IMR-90 (cell line): ENCODE results near the gene KHDRBS1. TPM values are rescaled to one million over a fixed set of nuclear protein-coding genes. Genes with fewer than 3 reads are reported as not detected.

ENCODE experiments used
- ATAC-seq: fragments of 200-7000 bp; cut with Tn5 transposase; 2 replicates; pipeline ENCODE4 v1.9.1; 2020; ENCODE audit warnings: low read depth, mild to moderate bottlenecking, moderate library complexity
- BruUV-seq: library from RNA; stranded (reverse); fragments of 400-500 nt; replicated peaks from 2 replicates; lab custom pipeline; 2021; lab: Mats Ljungman, UMichigan
- CTCF ChIA-PET: fragments of 300-600 bp; formaldehyde crosslinking; extraction: SDS; loops from one replicate; lab custom pipeline; 2021; ENCODE audit warnings: antibody characterized with exemption; lab: Yijun Ruan, JAX
- POLR2A ChIA-PET: fragments of 300-600 bp; sonication (Branson Sonifier 250); formaldehyde crosslinking; loops from one replicate; lab custom pipeline; 2022; ENCODE audit warnings: antibody characterized with exemption; ENCODE audit not compliant: unreplicated experiment; lab: Charles Lee
- DNase-seq: peaks from one replicate; pipeline ENCODE4 v3.0.0; 2013
- H2AFZ ChIP-seq: replicated peaks from 2 replicates; pipeline ENCODE3; 2013; ENCODE audit warnings: low read length, mild to moderate bottlenecking; ENCODE audit not compliant: poor library complexity
- H2AK5ac ChIP-seq: 2 replicates; pipeline ENCODE4 v1.6.1; 2013; ENCODE audit warnings: low read depth, low read length, inconsistent platforms
- H2AK9ac ChIP-seq: replicated peaks from 2 replicates; pipeline ENCODE3; 2013; ENCODE audit warnings: mild to moderate bottlenecking, low read depth, low read length, moderate library complexity; ENCODE audit not compliant: poor library complexity
- H2BK120ac ChIP-seq: 2 replicates; pipeline ENCODE4 v1.6.1; 2013; ENCODE audit warnings: low read depth, low read length, inconsistent platforms
- H2BK15ac ChIP-seq: 3 replicates; pipeline ENCODE4 v1.6.1; 2013; ENCODE audit warnings: low read depth, low read length, inconsistent platforms
- H2BK20ac ChIP-seq: 2 replicates; pipeline ENCODE4 v1.6.1; 2013; ENCODE audit warnings: low read depth, mild to moderate bottlenecking, inconsistent platforms, low read length, moderate library complexity
- H2BK5ac ChIP-seq: 2 replicates; pipeline ENCODE4 v1.6.1; 2013; ENCODE audit warnings: mild to moderate bottlenecking, low read depth, low read length, inconsistent platforms; ENCODE audit not compliant: poor library complexity, severe bottlenecking
- H3K14ac ChIP-seq: replicated peaks from 2 replicates; pipeline ENCODE4 v1.6.1; 2013; ENCODE audit warnings: low read depth, low read length, inconsistent platforms
- H3K18ac ChIP-seq: 2 replicates; pipeline ENCODE4 v1.6.1; 2013; ENCODE audit warnings: low read depth, low read length, control low read depth
- H3K23ac ChIP-seq: 2 replicates; pipeline ENCODE4 v1.6.1; 2013; ENCODE audit warnings: low read depth, low read length, inconsistent platforms
- H3K27ac ChIP-seq: 2 replicates; pipeline ENCODE4 v1.5.1; 2013; ENCODE audit warnings: mild to moderate bottlenecking, control low read depth, low read length; ENCODE audit not compliant: insufficient read depth
- H3K27me3 ChIP-seq: 2 replicates; pipeline ENCODE4 v1.6.1; 2013; ENCODE audit warnings: low read length; ENCODE audit not compliant: control insufficient read depth, insufficient read depth
- H3K36me3 ChIP-seq: 2 replicates; pipeline ENCODE4 v1.6.1; 2013; ENCODE audit warnings: low read length, mixed read lengths; ENCODE audit not compliant: control insufficient read depth, insufficient read depth
- H3K4ac ChIP-seq: 2 replicates; pipeline ENCODE4 v1.6.1; 2013; ENCODE audit warnings: low read depth, low read length, inconsistent platforms
- H3K4me1 ChIP-seq: 2 replicates; pipeline ENCODE4 v1.6.1; 2013; ENCODE audit warnings: low read length, mixed read lengths; ENCODE audit not compliant: control insufficient read depth, insufficient read depth
- H3K4me2 ChIP-seq: 2 replicates; pipeline ENCODE4 v1.6.1; 2013; ENCODE audit warnings: low read depth, mild to moderate bottlenecking, control low read depth, low read length, moderate library complexity
- H3K4me3 ChIP-seq: 2 replicates; pipeline ENCODE4 v1.5.1; 2013; ENCODE audit warnings: low read depth, mild to moderate bottlenecking, control low read depth, low read length, moderate library complexity; ENCODE audit not compliant: insufficient read depth
- H3K56ac ChIP-seq: 2 replicates; pipeline ENCODE4 v1.6.1; 2013; ENCODE audit warnings: low read length, inconsistent platforms; ENCODE audit not compliant: insufficient read depth; ENCODE audit errors: extremely low read depth
- H3K79me1 ChIP-seq, 2 experiments: 2 replicates each; pipeline ENCODE4 v1.6.1; 2013; ENCODE audit warnings: low read length in 2 of 2, inconsistent platforms in 1 of 2, low read depth in 1 of 2
- H3K9ac ChIP-seq: 2 replicates; pipeline ENCODE4 v1.6.1; 2013; ENCODE audit warnings: low read depth, low read length, control low read depth
- H3K9me1 ChIP-seq: 2 replicates; pipeline ENCODE4 v1.6.1; 2013; ENCODE audit warnings: low read length, inconsistent platforms; ENCODE audit not compliant: insufficient read depth
- H3K9me3 ChIP-seq: 2 replicates; pipeline ENCODE4 v1.6.1; 2013; ENCODE audit warnings: low read length; ENCODE audit not compliant: control insufficient read depth, insufficient read depth
- H4K20me1 ChIP-seq: 2 replicates; pipeline ENCODE4 v1.6.1; 2013; ENCODE audit warnings: low read length, inconsistent platforms; ENCODE audit not compliant: insufficient read depth
- H4K5ac ChIP-seq: 2 replicates; pipeline ENCODE4 v1.6.1; 2013; ENCODE audit warnings: mild to moderate bottlenecking, low read depth, low read length, control low read depth
- H4K8ac ChIP-seq, 2 experiments: 2 replicates each; pipeline ENCODE4 v1.6.1; 2013; ENCODE audit warnings: low read depth in 2 of 2, low read length in 2 of 2, control low read depth in 1 of 2, inconsistent platforms in 1 of 2
- H4K91ac ChIP-seq: 2 replicates; pipeline ENCODE4 v1.6.1; 2013; ENCODE audit warnings: low read depth, low read length, inconsistent platforms; ENCODE audit not compliant: insufficient read depth
- BHLHE40 ChIP-seq: fragments of 150-350 bp; IDR thresholded peaks from 2 replicates; pipeline ENCODE4 v1.6.1; 2016; ENCODE audit warnings: mild to moderate bottlenecking, low read depth, low read length
- FOS ChIP-seq: fragments of 150-350 bp; IDR thresholded peaks from 2 replicates; pipeline ENCODE4 v1.6.1; 2016; ENCODE audit warnings: low read depth, low read length
- MAFK ChIP-seq: IDR thresholded peaks from 2 replicates; pipeline ENCODE4 v1.6.1; 2012; ENCODE audit warnings: low read depth, low read length, improper control_type of control experiment
- MAZ ChIP-seq: IDR thresholded peaks from 2 replicates; pipeline ENCODE4 v1.6.1; 2012; ENCODE audit warnings: low read depth, mild to moderate bottlenecking, low read length, improper control_type of control experiment, moderate library complexity, borderline replicate concordance
- MXI1 ChIP-seq: IDR thresholded peaks from 2 replicates; pipeline ENCODE4 v1.6.1; 2012; ENCODE audit warnings: low read depth, mild to moderate bottlenecking, low read length, moderate library complexity, borderline replicate concordance
- WGBS, 2 experiments: methylation state at CpG; one replicate each; pipeline versions ENCODE4 v1.1.5 to v1.1.7; 2013; ENCODE audit warnings: missing lambda C conversion rate in 2 of 2; ENCODE audit not compliant: insufficient read length in 1 of 2; ENCODE audit errors: extremely low coverage in 2 of 2; 5-methylcytosine and 5-hydroxymethylcytosine counted together
- dilution Hi-C: fragments of 300-500 bp; cut with HindIII; formaldehyde crosslinking; loops from one replicate; pipeline ENCODE4 v1.14.3; 2018; ENCODE audit warnings: low sequenced_read_pairs; ENCODE audit not compliant: unreplicated experiment
- in situ Hi-C: fragments of 300-500 bp; cut with MboI; formaldehyde crosslinking; loops from 3 replicates; pipeline ENCODE4 v1.14.3; 2019; ENCODE audit warnings: low sequenced_read_pairs, inconsistent platforms, mixed read lengths
- intact Hi-C: fragments of 100-400 bp; cut with micrococcal nuclease; formaldehyde crosslinking; loops from 2 replicates; pipeline ENCODE4 v1.10.0; 2022
- polyA plus RNA-seq, 3 experiments: library from polyadenylated mRNA; depleted of rRNA; stranded (reverse); fragments of >200 nt; gene quantifications; 2 replicates each; pipeline ENCODE4 v1.2.3, GENCODE V29; 2012; ENCODE audit warnings: low replicate concordance in 1 of 3
- total RNA-seq: library from RNA; depleted of rRNA; stranded (reverse); fragments of >200 nt; gene quantifications from 2 replicates; pipeline ENCODE4 v1.2.3, GENCODE V29; 2012
- TF ChIP-seq, protein P1 (sequence below): fragments of 150-350 bp; IDR thresholded peaks from 2 replicates; pipeline ENCODE4 v1.6.1; 2017; ENCODE audit warnings: mild to moderate bottlenecking, antibody characterized with exemption, low read length, low read depth

KHDRBS1 gene
- total and polyA plus RNA-seq, 2 of the 4 experiments (the other 2 are of a cell fraction), result 33.7 to 67.6 TPM

DNA sequence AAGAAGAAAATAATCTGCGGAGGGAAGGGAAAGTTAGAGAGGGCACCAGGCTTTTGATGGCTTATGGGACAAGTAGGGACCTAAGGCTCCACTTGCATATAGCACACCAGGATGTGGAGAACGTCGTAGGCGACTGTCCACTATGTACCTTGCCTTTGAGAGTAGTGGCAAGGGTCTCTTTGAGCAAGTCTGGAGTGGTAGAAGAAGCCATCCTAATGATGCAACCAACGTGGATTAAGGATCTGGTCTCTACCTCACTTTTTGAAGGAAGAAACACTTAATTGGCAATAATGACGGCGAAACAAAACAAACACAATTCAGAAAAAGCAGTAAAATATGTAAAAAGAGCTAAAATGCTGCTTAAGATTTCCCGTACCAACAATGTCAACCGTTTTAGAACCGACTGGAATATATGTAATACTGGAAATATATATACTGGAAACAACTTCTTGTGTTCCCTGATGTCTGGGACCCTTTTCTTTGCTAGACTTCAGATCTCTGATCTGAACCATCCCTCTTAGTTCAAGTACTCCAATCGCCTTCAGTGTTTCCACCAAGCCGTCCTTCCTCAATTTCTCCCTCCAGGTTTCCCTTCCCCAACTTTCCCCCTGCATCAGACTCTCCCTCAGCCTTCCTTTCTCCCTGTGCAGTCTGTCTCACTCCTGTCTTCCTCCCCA, 821 bp upstream of the KHDRBS1 start:
- Histone ChIP-seq H3K4me1 (0 out of 2 replicates have a peak, but pooled peaks cover 3% of the 10 kb centered on the region), H2BK5ac (peak overlapping the region; percentile 83), H2AK9ac (peak overlapping the region; percentile 98), H3K9me1 (peaks cover 8% of the 10 kb centered on the region), H3K14ac (peak overlapping the region; percentile 97), H2AK5ac (peak overlapping the region; percentile 100), H3K18ac (peak overlapping the region; percentile 73), H4K91ac (peak overlapping the region; percentile 90), H3K36me3 (peaks cover 4% of the 10 kb centered on the region; the same call in 1 of the 2 replicates), H3K9ac (peak overlapping the region; percentile 88), H2BK15ac (peak overlapping the region; percentile 96), H4K8ac (peak overlapping the region; percentile 92 to 97), H3K27me3 (no peaks in the 10 kb centered on the region), H3K4me3 (peak overlapping the region; percentile 55), H2BK20ac (peak overlapping the region; percentile 80), H2AFZ (peak overlapping the region; percentile 89), H4K5ac (peak overlapping the region; percentile 79), H2BK120ac (peak overlapping the region; percentile 83), H4K20me1 (peaks cover 37% of the 10 kb centered on the region), H3K23ac (peak overlapping the region; percentile 97), H3K27ac (peak overlapping the region; percentile 93), H3K9me3 (no peaks in the 10 kb centered on the region), H3K4ac (peak overlapping the region; percentile 95), H3K79me1 (peaks cover 0 to 15% of the 10 kb centered on the region in 2 experiments; a peak in 2 of 4 replicates), H3K4me2 (peak overlapping the region; percentile 72), H3K56ac (peak overlapping the region; percentile 93)
- DNase-seq, result no peak
- no peak for ATAC-seq
- dilution Hi-C loops, result no loop called here
- TF ChIP-seq, protein P1, sequence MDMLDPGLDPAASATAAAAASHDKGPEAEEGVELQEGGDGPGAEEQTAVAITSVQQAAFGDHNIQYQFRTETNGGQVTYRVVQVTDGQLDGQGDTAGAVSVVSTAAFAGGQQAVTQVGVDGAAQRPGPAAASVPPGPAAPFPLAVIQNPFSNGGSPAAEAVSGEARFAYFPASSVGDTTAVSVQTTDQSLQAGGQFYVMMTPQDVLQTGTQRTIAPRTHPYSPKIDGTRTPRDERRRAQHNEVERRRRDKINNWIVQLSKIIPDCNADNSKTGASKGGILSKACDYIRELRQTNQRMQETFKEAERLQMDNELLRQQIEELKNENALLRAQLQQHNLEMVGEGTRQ, result no peak
- TF ChIP-seq BHLHE40 (no peak), MAZ (no peak), MXI1 (no peak), MAFK (no peak), FOS (no peak)
- BruUV-seq, result no TSS peak
- 39% methylated on average over 3 of the region's 12 CpGs; no CpG with 5 or more reads in 1 of the 2 experiments for WGBS, 2 experiments
- in situ Hi-C loops, result no loop called here
- intact Hi-C loops, result no loop called here
- ChIA-PET CTCF (interaction anchor here (0.7 to 1.0 kb wide), 3 partner anchors 7 to 975 kb away, joined by 4 to 5 read pairs (median 4); no protein-coding TSS in a partner anchor), POLR2A (interaction anchor here (0.8 kb wide), 1 partner anchor 22 kb away, joined by 3 read pairs; no protein-coding TSS in a partner anchor)
